Measurements from ENCODE around the gene NUBPL.

The NUBPL gene, protein sequence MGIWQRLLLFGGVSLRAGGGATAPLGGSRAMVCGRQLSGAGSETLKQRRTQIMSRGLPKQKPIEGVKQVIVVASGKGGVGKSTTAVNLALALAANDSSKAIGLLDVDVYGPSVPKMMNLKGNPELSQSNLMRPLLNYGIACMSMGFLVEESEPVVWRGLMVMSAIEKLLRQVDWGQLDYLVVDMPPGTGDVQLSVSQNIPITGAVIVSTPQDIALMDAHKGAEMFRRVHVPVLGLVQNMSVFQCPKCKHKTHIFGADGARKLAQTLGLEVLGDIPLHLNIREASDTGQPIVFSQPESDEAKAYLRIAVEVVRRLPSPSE

DNA sequence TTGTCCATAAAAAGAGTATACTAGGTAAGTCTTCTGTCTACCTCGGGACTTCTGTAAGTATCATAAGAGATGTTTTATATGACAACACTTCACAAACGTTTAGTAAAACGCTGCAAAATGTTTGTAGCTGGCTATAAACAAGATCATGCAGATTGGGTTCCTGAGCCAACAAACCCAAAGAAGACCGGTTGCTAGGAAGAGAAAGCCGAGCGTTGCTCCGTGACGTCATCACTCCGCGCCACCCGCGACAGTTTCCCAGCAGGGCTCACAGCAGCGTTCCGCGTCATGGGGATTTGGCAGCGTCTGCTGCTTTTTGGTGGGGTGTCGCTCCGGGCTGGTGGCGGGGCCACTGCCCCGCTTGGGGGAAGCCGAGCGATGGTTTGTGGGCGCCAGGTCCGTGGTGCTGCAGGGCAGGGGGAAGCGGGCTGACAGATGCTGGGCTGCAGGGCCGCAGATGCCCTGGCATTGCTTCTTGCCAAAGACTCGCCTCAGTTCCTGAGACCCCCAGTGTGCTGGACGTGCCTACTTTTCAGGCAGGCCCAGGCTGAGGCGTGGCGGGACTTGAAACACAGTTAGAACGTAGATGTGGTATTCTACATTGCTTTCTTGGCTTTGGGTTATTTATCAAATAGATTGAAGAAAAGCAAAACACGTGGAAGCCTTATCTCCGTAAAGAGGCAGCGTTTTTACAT, at the start of gene NUBPL:
Gene NUBPL (plus strand): TSS at position 250 of the 692 bp plus-strand sequence. CDS start 36 bp downstream, at position 286.
- TF ChIP-seq, protein P1, sequence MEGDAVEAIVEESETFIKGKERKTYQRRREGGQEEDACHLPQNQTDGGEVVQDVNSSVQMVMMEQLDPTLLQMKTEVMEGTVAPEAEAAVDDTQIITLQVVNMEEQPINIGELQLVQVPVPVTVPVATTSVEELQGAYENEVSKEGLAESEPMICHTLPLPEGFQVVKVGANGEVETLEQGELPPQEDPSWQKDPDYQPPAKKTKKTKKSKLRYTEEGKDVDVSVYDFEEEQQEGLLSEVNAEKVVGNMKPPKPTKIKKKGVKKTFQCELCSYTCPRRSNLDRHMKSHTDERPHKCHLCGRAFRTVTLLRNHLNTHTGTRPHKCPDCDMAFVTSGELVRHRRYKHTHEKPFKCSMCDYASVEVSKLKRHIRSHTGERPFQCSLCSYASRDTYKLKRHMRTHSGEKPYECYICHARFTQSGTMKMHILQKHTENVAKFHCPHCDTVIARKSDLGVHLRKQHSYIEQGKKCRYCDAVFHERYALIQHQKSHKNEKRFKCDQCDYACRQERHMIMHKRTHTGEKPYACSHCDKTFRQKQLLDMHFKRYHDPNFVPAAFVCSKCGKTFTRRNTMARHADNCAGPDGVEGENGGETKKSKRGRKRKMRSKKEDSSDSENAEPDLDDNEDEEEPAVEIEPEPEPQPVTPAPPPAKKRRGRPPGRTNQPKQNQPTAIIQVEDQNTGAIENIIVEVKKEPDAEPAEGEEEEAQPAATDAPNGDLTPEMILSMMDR (IDR thresholded peaks at IDR 0.05), result no peak

DNA sequence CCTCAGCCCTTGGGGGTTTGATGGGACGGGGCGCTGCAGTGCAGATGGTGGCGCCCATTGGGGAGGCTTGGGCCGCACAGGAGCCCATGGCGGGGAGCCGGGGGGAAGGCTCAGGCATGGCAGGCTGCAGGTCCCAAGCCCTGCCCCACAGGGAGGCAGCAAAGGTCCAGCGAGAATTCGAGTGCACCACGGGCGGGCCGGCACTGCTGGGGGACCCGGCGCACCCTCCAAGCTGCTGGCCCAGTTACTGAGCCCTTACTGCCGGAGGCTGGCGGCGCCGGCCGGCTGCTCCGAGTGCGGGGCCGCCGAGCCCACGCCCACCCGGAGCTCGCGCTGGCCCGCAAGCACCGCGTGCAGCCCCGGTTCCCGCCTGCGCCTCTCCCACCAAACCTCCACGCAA, 34.1 kb upstream of the NUBPL start:
- TF ChIP-seq, protein P1 (IDR thresholded peaks at IDR 0.05), result no peak

DNA sequence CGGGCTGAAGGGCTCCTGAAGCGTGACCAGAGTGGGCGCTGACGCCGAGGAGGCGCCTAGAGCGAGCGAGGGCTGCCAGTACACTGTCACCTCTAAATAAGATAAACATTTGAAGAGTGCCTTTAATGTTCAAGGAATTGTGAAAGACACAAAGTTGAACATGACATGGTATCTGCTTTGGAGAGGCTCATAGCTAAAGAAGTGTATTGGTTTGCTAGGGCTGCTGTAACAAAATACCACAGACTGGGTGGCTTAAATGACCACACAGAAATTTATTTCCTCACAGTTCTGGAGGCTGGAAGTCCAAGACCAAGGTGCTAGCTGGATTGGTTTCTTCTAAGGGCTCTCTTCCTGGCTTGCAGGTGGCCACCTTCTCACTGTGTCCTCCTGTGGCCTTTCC, 33.7 kb upstream of the NUBPL start:
- TF ChIP-seq, protein P1 (IDR thresholded peaks at IDR 0.05), result no peak

DNA sequence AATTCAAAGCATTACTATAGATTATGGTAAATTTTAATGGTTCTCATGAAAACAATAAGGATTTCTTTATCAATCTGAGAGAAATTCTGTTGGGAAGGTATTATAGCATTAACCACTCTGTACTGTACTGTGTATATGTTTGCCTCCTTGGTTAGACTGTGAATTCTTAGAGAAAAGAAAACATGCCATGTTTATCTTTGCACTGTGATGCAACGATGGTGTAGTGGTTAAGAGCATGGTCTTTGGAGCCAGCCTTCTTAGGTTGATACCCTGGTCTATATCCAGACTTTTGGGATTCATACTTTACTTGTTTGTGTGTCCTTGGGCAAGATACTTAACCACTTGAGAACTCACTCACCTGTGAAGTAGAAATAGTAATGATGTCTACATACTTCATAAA, 32.2 kb upstream of the NUBPL start:
- TF ChIP-seq, protein P1 (IDR thresholded peaks at IDR 0.05), result no peak

DNA sequence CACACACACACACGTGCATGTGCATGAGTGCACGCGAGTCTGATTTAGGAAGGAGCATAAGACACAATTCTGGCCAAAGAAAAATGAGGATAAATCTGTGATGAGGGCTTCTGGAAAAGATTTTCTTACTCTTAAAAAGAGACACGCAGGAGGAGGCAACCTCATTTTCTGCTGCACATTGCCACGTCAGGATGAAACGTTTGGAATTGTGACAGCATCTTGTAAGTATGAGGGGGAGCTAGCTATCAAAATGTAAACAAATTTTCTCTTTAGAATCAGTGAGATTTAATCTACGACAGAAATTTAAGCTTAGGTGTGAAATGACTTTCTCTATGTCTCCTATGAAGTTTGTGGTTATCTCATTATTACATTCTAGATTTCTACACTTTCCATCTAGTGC, 31.1 kb upstream of the NUBPL start:
- TF ChIP-seq, protein P1 (IDR thresholded peaks at IDR 0.05), result no peak

DNA sequence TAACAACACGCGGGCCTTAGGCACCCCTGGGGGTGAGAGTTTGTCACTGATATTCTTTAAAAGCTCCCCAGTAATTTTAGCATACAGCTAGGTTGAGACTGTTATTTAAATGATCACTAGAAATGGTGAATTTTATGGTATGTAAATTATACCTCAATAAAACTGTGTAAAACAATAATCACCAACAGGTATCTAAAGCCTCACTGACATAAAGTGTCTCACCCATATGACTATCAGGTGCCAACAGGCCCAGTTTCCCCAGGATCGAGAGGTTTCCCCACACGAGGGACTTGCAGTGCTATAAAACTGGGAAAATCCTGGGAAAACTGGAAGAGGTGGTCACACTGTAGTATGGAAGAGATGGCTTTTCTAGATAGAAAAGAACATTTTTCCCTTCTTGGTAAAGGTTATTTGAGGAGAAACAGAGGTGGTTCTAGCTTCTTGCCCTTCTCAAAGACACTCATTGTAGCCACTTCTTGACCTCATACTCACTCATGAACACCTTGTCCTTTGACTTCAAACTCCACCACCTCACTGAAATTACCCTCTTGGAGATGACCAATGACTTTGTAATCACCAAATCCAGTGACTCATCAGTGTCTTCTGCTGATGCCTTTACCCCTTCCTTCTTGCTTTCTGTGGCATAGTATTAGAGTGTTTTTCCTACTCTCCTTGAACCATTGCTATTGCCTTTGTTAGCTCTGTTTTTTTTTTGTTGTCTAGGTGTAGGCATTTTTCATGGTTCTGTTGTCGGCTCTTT, 24.8 kb upstream of the NUBPL start:
- TF ChIP-seq, protein P1 (IDR thresholded peaks at IDR 0.05), result no peak

DNA sequence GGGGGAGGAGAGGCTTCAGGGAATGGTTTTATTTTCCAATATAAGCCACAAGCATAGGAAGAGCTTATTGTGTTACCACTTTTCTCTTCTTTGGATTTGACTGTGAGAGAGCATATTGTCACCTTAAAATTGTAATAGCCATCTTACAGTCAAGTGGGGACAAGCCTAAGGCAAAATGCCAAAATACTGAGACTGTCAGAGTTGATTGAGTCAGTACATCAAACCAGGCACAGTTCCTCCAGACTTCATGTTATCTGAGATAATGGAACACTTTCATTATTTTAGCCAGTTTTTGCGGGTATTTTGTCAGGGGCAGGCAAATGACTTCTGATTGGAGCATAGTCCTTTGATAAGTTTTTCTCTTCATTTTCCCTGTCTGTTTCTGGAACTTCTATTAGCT, 19.5 kb upstream of the NUBPL start:
- TF ChIP-seq, protein P1 (IDR thresholded peaks at IDR 0.05), result no peak
